Caco-2 (cell line): ENCODE results near the gene MINAR1. TPM values are rescaled to one million over a fixed set of nuclear protein-coding genes. Genes with fewer than 3 reads are reported as not detected.

ENCODE experiments used
- Bru-seq: library from RNA; stranded (reverse); fragments of 400-500 nt; gene quantifications from one replicate; lab custom pipeline; 2021; lab: Mats Ljungman, UMichigan
- BruChase-seq, 2 experiments: library from RNA; stranded (reverse); fragments of 400-500 nt; gene quantifications; one replicate each; lab custom pipeline; 2021; lab: Mats Ljungman, UMichigan
- BruUV-seq: library from RNA; stranded (reverse); fragments of 400-500 nt; replicated peaks from 2 replicates; lab custom pipeline; 2021; lab: Mats Ljungman, UMichigan
- CTCF ChIA-PET: fragments of 300-600 bp; sonication (Branson Sonifier 250); formaldehyde crosslinking; loops from one replicate; lab custom pipeline; 2022; ENCODE audit warnings: antibody characterized with exemption; lab: Charles Lee
- POLR2A ChIA-PET: fragments of 300-600 bp; sonication (Branson Sonifier 250); formaldehyde crosslinking; loops from one replicate; lab custom pipeline; 2022; ENCODE audit warnings: antibody characterized with exemption; lab: Charles Lee
- DNase-seq, 2 experiments: peaks; one replicate each; pipeline versions ENCODE4 v3.0.0 to v3.0.0-alpha.2; 2020 to 2022
- H3K27me3 ChIP-seq: replicated peaks from 2 replicates; pipeline ENCODE4 v1.6.0; 2011; ENCODE audit warnings: low read length; ENCODE audit not compliant: control insufficient read depth, insufficient read depth
- H3K36me3 ChIP-seq: 2 replicates; pipeline ENCODE4 v1.5.1; 2011; ENCODE audit warnings: low read length; ENCODE audit not compliant: control insufficient read depth, insufficient read depth
- H3K4me1 ChIP-seq: fragments of 250-450 bp; sonication (Bioruptor Pico); 2 replicates; pipeline ENCODE4 v1.5.1; 2020; ENCODE audit warnings: mild to moderate bottlenecking
- H3K4me3 ChIP-seq: 2 replicates; pipeline ENCODE4 v1.5.1; 2011; ENCODE audit warnings: low read depth, mild to moderate bottlenecking, control low read depth, low read length
- H3K9me3 ChIP-seq: fragments of 250-450 bp; sonication (Bioruptor Pico); 2 replicates; pipeline ENCODE4 v1.5.1; 2020; ENCODE audit warnings: mild to moderate bottlenecking, moderate library complexity
- H3K27ac Mint-ChIP-seq: one replicate; pipeline ENCODE4 v1.8.0; 2022; ENCODE audit warnings: mixed read lengths; ENCODE audit not compliant: unreplicated experiment
- H3K27me3 Mint-ChIP-seq: one replicate; pipeline ENCODE4 v1.8.0; 2022; ENCODE audit warnings: mixed read lengths; ENCODE audit not compliant: insufficient read depth, unreplicated experiment
- H3K36me3 Mint-ChIP-seq: one replicate; pipeline ENCODE4 v1.8.0; 2022; ENCODE audit warnings: mild to moderate bottlenecking, mixed read lengths; ENCODE audit not compliant: insufficient read depth, unreplicated experiment
- H3K4me1 Mint-ChIP-seq: one replicate; pipeline ENCODE4 v1.8.0; 2022; ENCODE audit warnings: low read depth, mixed read lengths; ENCODE audit not compliant: unreplicated experiment
- H3K4me3 Mint-ChIP-seq: one replicate; pipeline ENCODE4 v1.8.0; 2022; ENCODE audit warnings: mild to moderate bottlenecking, moderate library complexity, mixed read lengths; ENCODE audit not compliant: unreplicated experiment
- H3K9me3 Mint-ChIP-seq: one replicate; pipeline ENCODE4 v1.8.0; 2022; ENCODE audit warnings: mixed read lengths; ENCODE audit not compliant: unreplicated experiment
- CTCF ChIP-seq, 2 experiments: fragments of 200-600 bp in 1 of 2; IDR thresholded peaks; 1 replicate in 1 of 2; 2 replicates in 1 of 2; pipeline versions ENCODE4 v1.5.1 to v1.8.0; 2011 to 2022; ENCODE audit warnings: antibody characterized with exemption in 1 of 2, control low read depth in 1 of 2, inconsistent platforms in 1 of 2, low read depth in 1 of 2, low read length in 1 of 2, mild to moderate bottlenecking in 1 of 2, moderate library complexity in 1 of 2; ENCODE audit not compliant: insufficient read depth in 1 of 2, severe bottlenecking in 1 of 2, unreplicated experiment in 1 of 2
- intact Hi-C: fragments of 100-400 bp; cut with micrococcal nuclease; formaldehyde crosslinking; loops from one replicate; pipeline ENCODE4 v1.10.0; 2022; ENCODE audit not compliant: unreplicated experiment
- long read RNA-seq: library from polyadenylated mRNA; stranded (forward); transcript quantifications from one replicate; pipeline ENCODE4 v2.0.0, GENCODE V29; 2022
- total RNA-seq: library from RNA; stranded (reverse); gene quantifications from 2 replicates; pipeline ENCODE4 v1.2.3, GENCODE V29; 2022

Gene MINAR1
- total RNA-seq: 0.34 and 0.49 TPM in 2 replicates
- Bru-seq, nascent RNA: percentile 26 among the genes with signal in this experiment
- percentile 31 among the genes with signal in this experiment for BruChase-seq, experiment 1, labeled RNA remaining after a 2-hour chase
- percentile 38 among the genes with signal in this experiment for BruChase-seq, experiment 2, labeled RNA remaining after a 6-hour chase
- long read RNA-seq: 0 reads

- no peak within 1 kb of the TSS for H3K4me3 ChIP-seq
These were observed at the start of gene MINAR1 for GRCh38 chr15:79431636-79432344. Gene MINAR1 (plus strand): TSS chr15:79432336. CDS start chr15:79456148, 23,812 bp downstream.

GRCh38 chr15:79394231-79394630 is 37.9 kb upstream of the MINAR1 start:
- H3K4me1 Mint-ChIP-seq: no peaks in the 10 kb centered on the region
- POLR2A ChIA-PET: no interaction called here
- Histone ChIP-seq H3K27me3 (no peaks in the 10 kb centered on the region), H3K9me3 (no peaks in the 10 kb centered on the region), H3K36me3 (no peaks in the 10 kb centered on the region), H3K4me1 (no peaks in the 10 kb centered on the region), H3K4me3 (no peak overlapping the region)
- H3K27me3 Mint-ChIP-seq: peaks cover 7% of the 10 kb centered on the region
- H3K27ac Mint-ChIP-seq: no peak overlapping the region
- intact Hi-C loops: no loop called here
- H3K9me3 Mint-ChIP-seq: no peaks in the 10 kb centered on the region
- no peak overlapping the region for H3K4me3 Mint-ChIP-seq
- BruUV-seq: no TSS peak
- CTCF ChIA-PET: no interaction called here
- H3K36me3 Mint-ChIP-seq: no peaks in the 10 kb centered on the region
- DNase-seq: no peak
- TF ChIP-seq CTCF (IDR thresholded peaks at IDR 0.05; ENCODE audit: insufficient read depth in 1 of 2, low read depth in 1 of 2, low read length in 1 of 2, severe bottlenecking in 1 of 2, unreplicated experiment in 1 of 2): no peak

More at GRCh38 chr15:79431636-79432344, at the start of gene MINAR1:
- no peaks in the 10 kb centered on the region for H3K9me3 Mint-ChIP-seq
- H3K36me3 Mint-ChIP-seq: no peaks in the 10 kb centered on the region
- no peak for TF ChIP-seq CTCF (IDR thresholded peaks at IDR 0.05; ENCODE audit: insufficient read depth in 1 of 2, low read depth in 1 of 2, low read length in 1 of 2, severe bottlenecking in 1 of 2, unreplicated experiment in 1 of 2)
- no TSS peak for BruUV-seq
- peaks cover 17% of the 10 kb centered on the region for H3K27me3 Mint-ChIP-seq
- ChIA-PET CTCF (no interaction called here), POLR2A (no interaction called here)
- Histone ChIP-seq H3K27me3 (no peaks in the 10 kb centered on the region), H3K4me1 (no peaks in the 10 kb centered on the region), H3K36me3 (no peaks in the 10 kb centered on the region), H3K9me3 (no peaks in the 10 kb centered on the region)
- no peak within 1 kb of the TSS for H3K4me3 Mint-ChIP-seq
- no peak within 1 kb of the TSS for H3K27ac Mint-ChIP-seq
- no peaks in the 10 kb centered on the region for H3K4me1 Mint-ChIP-seq
- intact Hi-C loops: no loop called here
- no peak for DNase-seq

GRCh38 chr15:79396850-79397249 is 35.3 kb upstream of the MINAR1 start:
- no peak for DNase-seq
- H3K4me1 ChIP-seq: no peaks in the 10 kb centered on the region
- H3K9me3 Mint-ChIP-seq: no peaks in the 10 kb centered on the region
- H3K36me3 Mint-ChIP-seq: no peaks in the 10 kb centered on the region
- no peak overlapping the region for H3K4me3 Mint-ChIP-seq
- H3K4me1 Mint-ChIP-seq: no peaks in the 10 kb centered on the region
- no peak overlapping the region for H3K27ac Mint-ChIP-seq
- H3K27me3 Mint-ChIP-seq: peaks cover 6% of the 10 kb centered on the region
- CTCF ChIA-PET: no interaction called here
- POLR2A ChIA-PET: no interaction called here
- TF ChIP-seq CTCF (IDR thresholded peaks at IDR 0.05; ENCODE audit: insufficient read depth in 1 of 2, low read depth in 1 of 2, low read length in 1 of 2, severe bottlenecking in 1 of 2, unreplicated experiment in 1 of 2): no peak
- H3K4me3 ChIP-seq: no peak overlapping the region
- BruUV-seq: no TSS peak
- intact Hi-C loops: no loop called here
- H3K9me3 ChIP-seq: no peaks in the 10 kb centered on the region
- no peaks in the 10 kb centered on the region for H3K27me3 ChIP-seq
- no peaks in the 10 kb centered on the region for H3K36me3 ChIP-seq
